CMK (cell line): ENCODE data around the gene GFRA3.
A peak's percentile ranks its signal among the peaks of the same experiment; 100 is the strongest.

ENCODE experiments used
- DNase-seq: peaks from one replicate; pipeline ENCODE4 v3.0.0-alpha.2; 2010; ENCODE audit warnings: low read depth

The GFRA3 gene

DNA sequence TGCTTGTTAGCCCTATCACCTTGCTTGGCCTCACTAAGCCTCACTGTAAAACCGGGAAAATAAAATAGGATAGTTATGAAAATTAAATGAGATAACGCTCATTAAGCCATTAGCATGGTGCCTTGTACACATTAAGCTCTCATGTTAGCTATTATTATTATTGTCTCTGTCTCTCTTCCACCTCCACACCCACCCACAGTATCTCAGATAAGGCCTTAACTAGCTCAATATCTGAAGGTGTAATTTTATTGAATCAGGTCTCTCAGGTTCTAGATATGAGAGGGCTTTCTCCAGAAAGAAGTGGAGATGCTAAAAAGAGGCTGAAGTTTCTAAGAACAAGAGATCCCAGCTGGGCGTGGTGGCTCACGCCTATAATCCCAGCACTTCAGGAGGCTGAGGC is 27.6 kb downstream of the GFRA3 start:
- no peak for DNase-seq

DNA sequence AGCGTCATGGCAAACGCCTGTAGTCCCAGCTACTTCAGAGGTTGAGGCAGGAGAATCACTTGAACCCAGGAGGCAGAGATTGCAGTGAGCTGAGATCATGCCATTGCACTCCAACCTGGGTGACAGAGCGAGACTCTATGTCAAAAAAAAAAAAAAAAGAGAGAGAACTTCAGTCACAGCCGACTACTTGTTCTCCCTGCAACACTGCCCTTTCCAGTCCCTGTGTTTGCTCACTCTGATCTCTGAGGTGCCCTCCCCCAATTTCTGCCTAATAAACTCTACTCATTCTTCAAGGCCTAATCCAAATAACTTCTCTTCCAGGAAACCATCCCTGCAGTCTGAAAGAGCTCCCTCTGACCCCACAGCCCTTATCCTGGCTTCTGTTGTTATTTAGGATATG is 28.1 kb downstream of the GFRA3 start:
- no peak for DNase-seq

DNA sequence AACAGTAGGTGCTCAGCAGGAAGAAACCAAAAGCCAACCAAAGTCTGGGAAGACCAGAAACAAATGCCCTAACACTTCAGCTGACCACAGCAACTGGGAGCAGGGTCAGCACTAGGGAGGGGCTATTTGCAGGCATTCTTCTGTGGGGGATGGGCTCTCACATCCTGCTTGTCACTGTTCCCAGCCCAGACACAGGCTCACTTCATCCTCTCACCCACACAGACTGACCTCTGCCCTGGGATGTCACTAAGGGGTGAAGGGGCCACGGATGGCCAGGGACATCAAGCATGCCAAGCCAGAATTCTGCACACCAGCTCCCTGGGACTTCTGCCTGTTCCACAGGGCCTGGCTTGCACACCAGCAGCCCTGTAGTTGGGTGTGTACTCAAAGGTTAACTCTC is 28.7 kb downstream of the GFRA3 start:
- no peak for DNase-seq

DNA sequence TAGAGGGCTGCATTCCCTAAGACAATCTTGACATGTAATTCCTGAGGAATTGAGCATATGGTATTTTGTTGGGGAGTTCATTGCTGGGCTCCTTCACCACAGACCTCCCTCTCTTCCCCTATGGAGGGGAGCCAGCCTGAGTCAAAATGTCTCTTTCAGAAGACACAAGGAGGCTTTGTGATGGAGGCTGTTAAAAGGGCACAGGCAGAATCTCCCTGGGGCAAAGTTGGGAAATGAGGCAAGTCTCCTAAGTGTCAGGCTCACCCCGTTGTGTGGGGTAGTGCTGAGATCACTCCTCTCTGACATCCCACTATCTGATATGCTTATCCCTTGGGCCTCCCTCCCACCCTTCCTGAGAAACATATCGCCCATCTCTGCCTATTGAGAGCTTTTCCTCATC is 30.6 kb downstream of the GFRA3 start:
- DNase-seq = no peak

DNA sequence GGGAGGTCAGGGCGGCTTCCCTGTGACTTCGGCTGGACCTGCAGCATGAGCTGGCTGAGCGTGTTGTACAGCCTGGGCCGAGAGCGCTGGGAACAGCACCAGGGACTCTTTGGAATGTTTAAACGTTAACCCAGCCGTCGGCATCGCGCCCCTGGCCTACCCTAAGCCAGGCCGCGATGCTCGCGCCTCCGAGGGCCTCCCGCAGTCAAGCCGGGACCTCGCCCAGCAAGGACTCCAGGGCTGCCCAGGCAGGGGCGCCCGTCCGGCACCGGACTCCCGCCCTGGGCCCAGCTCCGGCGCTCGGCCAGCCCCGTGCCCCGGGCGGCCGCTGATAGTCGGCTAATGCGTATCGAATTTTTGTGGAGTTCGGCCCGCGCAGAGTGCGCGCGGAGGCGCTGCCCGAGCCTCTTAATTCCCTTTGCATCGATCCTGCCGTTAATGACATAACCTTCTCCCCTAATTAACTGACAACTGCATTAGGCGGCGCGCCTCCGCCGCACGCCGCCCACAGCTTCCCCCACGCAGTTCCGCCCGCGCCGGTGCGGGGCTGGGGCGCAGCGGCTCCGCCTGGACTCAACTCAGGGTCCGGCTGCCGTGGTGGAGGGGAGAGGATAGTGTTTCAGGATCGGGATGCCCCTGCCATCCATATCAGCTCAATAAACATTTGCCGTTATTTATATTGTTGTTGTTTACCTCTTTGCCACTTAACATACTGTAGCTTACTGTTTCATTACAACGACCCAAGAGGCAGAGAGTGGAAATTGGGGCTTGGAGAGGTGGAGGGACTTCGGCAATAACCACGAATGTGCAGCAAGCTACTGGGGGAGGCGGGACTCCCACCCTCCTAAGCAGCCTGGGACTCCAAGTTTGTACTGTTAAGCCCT is 32.5 kb downstream of the GFRA3 start:
- no peak for DNase-seq

DNA sequence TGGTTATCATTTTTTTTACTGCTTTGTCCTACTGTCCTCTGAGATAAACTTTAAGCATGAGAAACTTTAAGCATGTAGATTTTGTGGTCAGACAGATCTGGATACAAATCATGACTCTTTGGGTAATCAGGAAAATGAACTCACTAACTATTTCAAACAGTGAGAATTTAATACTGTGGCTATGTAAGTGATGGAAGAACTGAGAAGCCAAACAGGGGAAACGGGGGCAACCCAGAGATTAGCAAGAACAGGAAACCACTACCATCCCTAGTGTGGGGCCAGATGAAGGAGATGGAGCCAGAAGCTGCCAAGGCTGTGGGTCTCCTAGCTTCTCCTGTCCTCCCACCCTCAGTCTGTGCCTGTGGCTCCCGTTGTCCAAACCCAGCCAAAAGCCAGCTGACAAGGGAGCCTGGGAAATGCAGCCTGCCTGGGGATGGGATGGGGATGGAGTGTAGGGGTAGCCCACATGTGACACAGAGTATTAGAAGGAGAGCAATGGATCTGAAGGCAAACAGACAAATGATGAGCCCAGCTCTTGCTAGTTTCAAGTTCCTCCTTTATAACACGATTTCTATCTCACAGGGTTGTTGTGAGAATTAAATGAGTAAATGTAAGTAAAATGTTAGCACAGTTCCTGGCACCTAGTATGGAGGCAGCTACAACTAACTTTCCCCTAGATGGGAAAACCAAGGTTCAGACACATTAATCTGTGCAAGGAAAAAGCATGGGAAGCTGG is 33.6 kb downstream of the GFRA3 start:
- DNase-seq = peak; percentile 64

DNA sequence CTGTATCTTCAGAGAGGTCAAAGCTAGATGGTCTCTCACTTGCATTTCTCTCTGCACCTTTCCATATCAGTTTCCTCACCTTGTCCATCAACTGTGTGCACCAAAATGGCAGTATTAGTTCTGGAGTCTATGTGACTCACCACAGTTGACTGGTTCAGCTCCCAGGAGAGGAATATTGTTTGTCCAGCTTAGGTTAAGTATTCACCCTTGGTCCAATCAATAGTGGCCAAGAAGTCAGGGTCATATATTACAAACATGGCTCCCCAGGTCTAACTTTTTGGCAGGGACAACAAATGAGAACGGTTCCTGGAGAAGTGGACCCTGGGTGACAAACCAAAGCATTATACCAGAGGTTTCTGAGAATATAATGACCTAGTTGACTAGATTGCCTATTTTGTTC is 36.4 kb downstream of the GFRA3 start:
- DNase-seq = no peak

DNA sequence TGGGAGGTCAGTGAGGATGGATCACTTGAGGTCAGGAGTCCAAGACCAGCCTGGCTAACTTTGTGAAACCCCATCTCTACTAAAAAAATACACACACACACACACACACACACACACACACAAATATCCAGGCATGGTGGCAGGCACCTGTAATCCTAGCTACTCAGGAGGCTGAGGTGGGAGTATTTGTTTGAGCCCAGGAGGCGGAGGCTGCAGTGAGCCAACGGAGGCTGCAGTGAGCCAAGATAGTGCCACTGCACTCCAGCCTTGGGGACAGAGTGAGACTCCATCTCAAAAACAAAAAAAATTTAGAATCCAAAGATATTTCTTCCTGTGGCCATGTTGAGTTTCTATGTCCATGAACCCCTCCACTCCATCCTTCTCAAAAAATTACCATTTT is 39.8 kb downstream of the GFRA3 start:
- no peak for DNase-seq

DNA sequence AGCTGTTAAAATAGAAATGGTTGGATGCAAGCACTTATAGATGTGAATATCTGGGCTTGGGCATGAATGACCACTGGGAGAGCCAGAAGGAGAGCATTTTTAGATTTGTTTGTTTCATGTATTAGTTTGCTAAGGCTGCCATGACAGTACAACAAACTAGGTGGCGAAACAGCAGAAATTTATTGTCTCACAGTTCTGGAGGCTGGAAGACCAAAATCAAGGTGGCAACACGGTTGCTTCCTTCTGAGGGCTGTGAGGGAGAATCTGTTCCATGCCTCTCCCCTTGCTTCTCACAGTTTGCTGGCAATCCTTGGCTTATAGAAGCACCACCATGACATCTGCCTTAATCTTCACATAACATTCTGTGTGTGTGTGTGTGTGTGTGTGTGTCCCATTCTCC is 41.1 kb downstream of the GFRA3 start:
- DNase-seq = no peak

DNA sequence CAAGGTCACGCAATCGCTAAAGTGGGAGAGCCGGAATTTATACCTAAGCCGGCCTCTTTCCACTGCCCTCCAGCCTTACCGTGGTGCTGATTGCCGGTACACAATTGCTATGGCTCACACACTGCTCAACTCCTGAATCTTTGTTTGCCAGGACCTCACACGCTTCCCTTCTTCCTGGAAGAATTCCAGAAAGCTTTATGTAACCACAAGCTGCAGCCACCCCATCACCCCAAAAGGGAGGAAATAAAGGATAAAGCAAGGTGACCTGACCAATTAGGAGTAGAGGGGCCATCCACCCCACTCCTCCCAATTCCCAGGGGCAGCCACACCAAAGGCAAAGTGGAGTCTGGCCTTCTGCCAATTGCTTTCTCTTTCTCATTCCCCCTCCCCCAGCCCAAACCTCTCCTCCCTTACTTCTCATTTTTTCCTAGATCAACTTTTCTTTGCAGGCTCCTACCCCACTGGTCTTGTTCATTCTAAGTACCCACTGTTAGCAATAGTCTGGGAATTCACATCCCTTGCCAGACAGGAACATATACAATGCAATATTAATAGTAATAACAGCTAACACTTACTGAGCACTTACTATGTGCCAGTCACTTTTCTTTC is 43.3 kb downstream of the GFRA3 start:
- no peak for DNase-seq

DNA sequence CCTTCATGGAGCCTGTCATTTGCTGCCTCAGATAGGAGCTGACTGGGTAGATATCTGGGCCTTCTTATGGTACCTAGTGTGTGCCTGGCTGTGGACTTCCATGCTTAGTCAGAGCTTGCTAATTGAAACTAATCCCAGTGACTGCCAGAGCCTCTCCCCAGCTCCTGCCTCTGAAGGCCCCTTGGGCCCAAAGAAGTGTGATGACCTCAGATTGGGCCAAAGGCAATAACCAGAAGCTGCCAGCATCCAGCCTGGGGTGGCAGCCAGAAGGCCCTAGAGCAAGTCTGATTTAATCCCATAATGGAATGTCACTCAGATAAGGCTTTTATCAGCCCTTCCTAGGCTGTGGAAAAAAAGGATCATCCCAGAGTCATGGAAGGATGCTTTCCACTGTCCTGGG is 44.2 kb downstream of the GFRA3 start:
- DNase-seq = no peak

DNA sequence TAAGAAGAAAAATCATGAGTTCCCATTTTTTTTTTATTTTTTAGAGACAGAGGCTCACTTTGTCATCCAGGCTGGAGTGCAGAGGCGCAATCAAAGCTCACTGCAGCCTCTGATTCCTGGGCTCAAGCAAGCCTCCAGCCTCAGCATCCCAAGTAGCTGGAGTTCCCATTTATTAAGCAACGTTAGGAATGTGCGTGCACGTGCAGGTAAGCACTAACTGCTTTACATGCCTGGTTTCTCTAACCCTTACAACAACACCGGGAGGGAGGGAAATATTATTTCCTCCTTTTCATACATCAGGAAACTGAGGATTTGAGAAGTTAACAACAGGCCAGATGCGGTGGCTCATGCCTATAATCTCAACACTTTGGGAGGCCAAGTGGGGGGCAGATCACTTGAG is 45.0 kb downstream of the GFRA3 start:
- DNase-seq = no peak

DNA sequence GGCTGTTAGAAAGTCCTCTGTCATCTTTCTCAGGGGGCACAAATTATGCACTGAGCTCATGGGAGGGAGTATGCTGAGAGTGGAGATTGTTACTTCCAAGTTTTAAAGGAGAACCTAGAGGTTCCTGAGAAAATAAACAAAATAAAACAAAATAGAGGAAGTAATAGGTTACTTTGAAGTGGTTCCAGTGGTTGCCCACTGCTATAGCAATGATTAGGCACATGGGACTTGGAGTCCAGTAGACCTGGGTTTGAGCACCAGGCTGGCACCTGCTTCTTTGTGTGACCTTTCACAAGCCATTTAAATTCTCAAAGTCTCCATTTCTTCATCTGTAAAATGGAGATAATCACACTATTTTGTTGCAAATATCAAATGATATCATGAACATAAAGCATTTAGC is 47.5 kb downstream of the GFRA3 start:
- DNase-seq = no peak

DNA sequence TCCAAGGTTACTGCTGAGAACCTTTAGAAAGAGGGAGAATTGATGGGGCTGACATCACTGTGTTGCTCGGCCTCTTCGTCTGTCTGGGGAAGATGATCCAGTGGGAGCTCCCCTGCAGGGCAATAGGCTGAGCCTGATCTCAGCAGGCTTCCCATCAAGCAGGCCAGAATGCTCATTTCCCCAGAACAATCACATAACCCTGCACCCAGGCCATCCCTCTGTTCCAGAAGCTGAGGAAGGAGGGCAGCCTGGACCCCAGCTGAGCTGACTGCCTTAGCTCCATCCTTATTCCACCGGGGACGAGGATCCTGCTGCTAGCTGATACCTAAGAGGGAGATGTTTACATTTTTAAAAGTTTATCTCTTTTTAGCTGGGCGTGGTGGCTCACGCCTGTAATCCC is 49.7 kb downstream of the GFRA3 start:
- no peak for DNase-seq

DNA sequence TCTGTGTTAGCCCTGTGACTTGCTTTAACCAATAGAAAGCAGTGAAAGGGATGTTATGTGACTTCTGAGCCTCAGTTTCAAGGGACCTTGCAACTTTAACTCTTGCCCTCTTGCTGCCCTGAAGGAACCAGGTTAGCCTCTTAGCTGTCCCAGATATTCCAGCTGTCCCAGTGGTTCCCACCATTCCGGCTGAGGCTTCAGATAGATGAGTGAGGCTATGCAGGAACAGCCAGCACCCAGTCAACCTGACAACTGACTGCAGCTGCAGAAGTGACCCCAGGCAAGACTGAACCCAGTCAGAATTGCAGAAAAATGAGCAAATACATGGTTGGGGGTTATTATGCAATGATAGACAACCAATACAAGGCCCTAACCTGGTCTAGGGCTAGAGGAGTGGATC is 50.9 kb downstream of the GFRA3 start:
- no peak for DNase-seq

DNA sequence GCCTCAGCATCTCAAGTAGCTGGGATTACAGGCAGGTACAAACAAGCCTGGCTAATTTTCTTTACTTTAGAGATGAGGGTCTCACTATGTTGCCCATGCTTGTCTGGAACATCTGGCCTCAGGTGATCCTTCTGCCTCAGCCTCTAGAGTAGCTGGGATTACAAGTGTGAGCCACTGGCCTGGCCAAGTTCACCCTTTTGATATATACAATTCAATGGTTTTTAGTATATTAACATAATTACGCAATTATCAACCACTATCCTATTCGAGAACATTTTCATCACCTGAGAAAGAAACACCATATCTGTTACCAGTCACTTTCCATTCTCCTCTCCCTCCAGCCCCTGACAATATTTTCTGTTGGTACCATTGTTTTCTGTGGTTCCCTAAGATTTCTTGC is 57.6 kb downstream of the GFRA3 start:
- no peak for DNase-seq

DNA sequence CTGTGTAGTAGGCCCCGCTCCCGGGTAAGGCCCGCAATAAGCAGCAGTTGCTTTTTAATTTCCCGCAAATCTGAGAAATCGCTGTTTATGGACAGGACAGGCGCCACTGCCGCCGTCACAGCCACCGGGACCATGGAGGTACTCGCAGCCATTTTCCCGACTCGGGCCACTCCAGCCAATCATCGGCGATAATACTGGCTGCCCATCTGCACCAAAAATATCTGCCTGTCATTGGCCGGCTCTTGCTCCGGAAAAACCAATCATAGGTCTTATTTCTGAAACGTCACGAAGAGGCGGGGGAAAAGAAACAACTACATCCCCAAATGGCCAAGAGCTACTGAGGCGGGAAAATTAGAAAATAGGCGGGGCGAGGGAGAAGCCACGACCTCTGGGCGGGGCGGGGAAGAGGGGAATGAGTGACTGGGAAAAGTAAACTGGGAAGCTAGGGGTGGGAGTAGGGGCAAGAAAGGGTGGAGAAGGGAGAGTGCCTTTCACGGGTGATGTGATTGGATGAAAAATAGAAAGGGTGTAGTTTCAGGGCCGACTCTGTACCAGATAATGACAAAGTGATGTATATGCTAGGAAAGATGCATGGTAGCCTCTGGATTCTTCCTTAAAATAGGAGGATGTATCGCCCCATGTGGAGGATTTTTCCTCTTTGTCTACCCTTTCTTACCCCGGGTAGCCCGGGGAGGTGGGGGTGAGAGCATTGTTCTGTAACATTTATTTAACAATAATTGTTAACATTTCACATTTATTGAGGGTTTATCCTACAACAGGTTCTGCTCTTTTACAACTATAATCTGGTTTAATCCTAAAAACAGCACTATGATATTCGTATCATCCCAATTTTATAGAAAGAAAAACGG is 61.0 kb downstream of the GFRA3 start, which contains the start of gene CDC23:
CDC23 (minus strand) TSS at position 163 of the 869 bp plus-strand sequence; CDS start at position 152, 11 bp downstream.
- DNase-seq = peak; percentile 81

DNA sequence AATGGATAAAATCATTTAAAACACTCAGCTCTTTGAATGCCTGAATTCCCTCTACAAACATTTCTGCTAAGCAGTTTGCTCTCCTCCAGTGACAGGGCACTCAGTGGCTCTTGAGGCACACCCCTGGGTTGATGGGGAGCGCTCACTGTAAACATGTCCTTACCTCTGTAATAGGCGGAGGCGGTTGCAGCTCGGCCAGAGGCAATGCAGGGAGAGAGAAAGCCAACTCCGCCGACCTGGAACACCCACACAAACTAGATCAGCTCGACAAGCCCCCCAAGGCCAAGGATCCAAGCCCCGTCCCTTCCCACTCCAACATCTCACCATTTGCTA is 61.6 kb downstream of the GFRA3 start:
- no peak for DNase-seq

DNA sequence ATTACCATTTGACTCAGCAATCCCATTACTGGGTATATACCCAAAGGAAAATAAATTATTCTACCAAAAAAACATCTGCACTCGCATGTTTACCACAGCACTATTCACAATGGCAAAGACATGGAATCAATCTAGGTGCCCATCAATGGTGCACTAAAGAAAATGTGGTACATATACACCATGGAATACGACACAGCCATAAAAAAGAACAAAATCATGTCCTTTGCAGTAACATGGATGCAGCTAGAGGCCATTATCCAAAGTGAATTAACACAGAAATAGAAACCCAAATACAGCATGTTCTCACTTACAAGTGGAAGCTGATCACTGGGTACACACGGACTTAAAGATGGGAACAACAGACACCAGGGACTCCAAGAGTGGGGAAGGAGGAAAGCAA is 63.4 kb downstream of the GFRA3 start:
- no peak for DNase-seq
